Trophoblast cell (in vitro differentiated cells and primary cell): ENCODE data around the gene PRUNE2.

Experiments used
- DNase-seq, 2 donors: peaks; one replicate each; pipeline ENCODE4 v3.0.0-alpha.2; 2016
- H2AFZ ChIP-seq: 2 replicates; pipeline ENCODE4 v1.6.1; 2013; ENCODE audit warnings: low read length, moderate library complexity, mild to moderate bottlenecking; ENCODE audit not compliant: insufficient read depth, poor library complexity
- H2AK5ac ChIP-seq: 2 replicates; pipeline ENCODE4 v1.6.1; 2013; ENCODE audit warnings: mild to moderate bottlenecking, low read length
- H2BK120ac ChIP-seq: 2 replicates; pipeline ENCODE4 v1.6.1; 2013; ENCODE audit warnings: low read length, mild to moderate bottlenecking, moderate library complexity; ENCODE audit not compliant: insufficient read depth, poor library complexity
- H2BK12ac ChIP-seq: 2 replicates; pipeline ENCODE4 v1.6.1; 2013; ENCODE audit warnings: mild to moderate bottlenecking, low read length, moderate library complexity
- H2BK5ac ChIP-seq: 2 replicates; pipeline ENCODE4 v1.6.1; 2013; ENCODE audit warnings: low read length, low read depth, moderate library complexity, mild to moderate bottlenecking; ENCODE audit not compliant: poor library complexity
- H3K14ac ChIP-seq: 2 replicates; pipeline ENCODE4 v1.6.1; 2013; ENCODE audit warnings: mild to moderate bottlenecking, low read length
- H3K18ac ChIP-seq: 2 replicates; pipeline ENCODE4 v1.6.1; 2013; ENCODE audit warnings: mild to moderate bottlenecking, low read length
- H3K23ac ChIP-seq: 2 replicates; pipeline ENCODE4 v1.6.1; 2013; ENCODE audit warnings: low read length
- H3K27ac ChIP-seq: 2 replicates; pipeline ENCODE4 v1.5.1; 2013; ENCODE audit warnings: low read depth, mild to moderate bottlenecking, inconsistent platforms, low read length, moderate library complexity
- H3K27me3 ChIP-seq: 2 replicates; pipeline ENCODE4 v1.6.1; 2013; ENCODE audit warnings: inconsistent platforms, mild to moderate bottlenecking, low read length, moderate library complexity; ENCODE audit not compliant: insufficient read depth
- H3K36me3 ChIP-seq, 2 experiments: 1 replicate in 1 of 2; 2 replicates in 1 of 2; pipeline ENCODE4 v1.6.1; 2013; ENCODE audit warnings: low read length in 2 of 2, mild to moderate bottlenecking in 2 of 2, moderate library complexity in 1 of 2; ENCODE audit not compliant: insufficient read depth in 2 of 2, control insufficient read depth in 1 of 2
- H3K4ac ChIP-seq: 2 replicates; pipeline ENCODE4 v1.6.1; 2013; ENCODE audit warnings: low read depth, mild to moderate bottlenecking, low read length, moderate library complexity
- H3K4me1 ChIP-seq, 2 experiments: 1 replicate in 1 of 2; 2 replicates in 1 of 2; pipeline ENCODE4 v1.6.1; 2013; ENCODE audit warnings: low read length in 2 of 2, mild to moderate bottlenecking in 2 of 2, moderate library complexity in 1 of 2; ENCODE audit not compliant: insufficient read depth in 2 of 2, control insufficient read depth in 1 of 2
- H3K4me2 ChIP-seq: 2 replicates; pipeline ENCODE4 v1.6.1; 2013; ENCODE audit warnings: inconsistent platforms, mild to moderate bottlenecking, low read length, moderate library complexity
- H3K4me3 ChIP-seq: 2 replicates; pipeline ENCODE4 v1.5.1; 2013; ENCODE audit warnings: mild to moderate bottlenecking, low read depth, low read length, inconsistent platforms
- H3K79me1 ChIP-seq: one replicate; pipeline ENCODE4 v1.6.1; 2013; ENCODE audit warnings: low read length
- H3K79me2 ChIP-seq: 2 replicates; pipeline ENCODE4 v1.6.1; 2013; ENCODE audit warnings: low read length, mild to moderate bottlenecking; ENCODE audit not compliant: control insufficient read depth, insufficient read depth, poor library complexity
- H3K9ac ChIP-seq: 2 replicates; pipeline ENCODE4 v1.6.1; 2013; ENCODE audit warnings: mild to moderate bottlenecking, low read length
- H3K9me3 ChIP-seq: 2 replicates; pipeline ENCODE4 v1.6.1; 2013; ENCODE audit warnings: low read depth, mild to moderate bottlenecking, control low read depth, inconsistent platforms, low read length; ENCODE audit not compliant: insufficient read depth
- H4K12ac ChIP-seq: 2 replicates; pipeline ENCODE4 v1.6.1; 2013; ENCODE audit warnings: low read depth, mild to moderate bottlenecking, low read length, moderate library complexity
- H4K8ac ChIP-seq: 2 replicates; pipeline ENCODE4 v1.6.1; 2013; ENCODE audit warnings: low read depth, mild to moderate bottlenecking, low read length, moderate library complexity
- H4K91ac ChIP-seq: one replicate; pipeline ENCODE4 v1.6.1; 2013; ENCODE audit warnings: low read depth, mild to moderate bottlenecking, low read length, moderate library complexity
- WGBS: extraction: QIAGEN DNeasy Blood & Tissue Kit; methylation state at CpG from one replicate; pipeline ENCODE4 v1.1.7; 2013; ENCODE audit warnings: missing lambda C conversion rate; ENCODE audit not compliant: insufficient read length, insufficient coverage; ENCODE audit errors: extremely low coverage; 5-methylcytosine and 5-hydroxymethylcytosine counted together

Gene PRUNE2

DNA sequence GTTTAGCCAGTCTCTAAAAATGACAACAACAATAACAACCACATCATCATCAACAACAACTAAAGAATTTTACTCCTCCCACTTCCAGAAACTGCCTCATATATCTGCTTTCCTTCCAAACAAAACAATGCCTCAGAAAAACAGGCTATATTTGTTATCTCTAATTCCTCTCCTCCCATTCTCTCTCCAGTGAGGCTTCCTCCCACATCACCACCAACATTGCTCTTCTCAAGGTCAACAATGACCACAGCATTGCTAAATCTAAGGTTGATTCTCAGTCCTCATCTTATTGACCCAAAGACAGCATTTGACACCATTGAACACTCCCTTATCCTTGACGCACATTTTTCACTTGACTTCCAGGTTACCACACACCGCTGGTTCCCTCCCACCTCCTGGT lies 38.1 kb upstream of the PRUNE2 start:
- no peak overlapping the region for H2BK5ac ChIP-seq
- WGBS: no CpG with 5 or more reads among the region's 2 CpGs
- no peak overlapping the region for H3K18ac ChIP-seq

DNA sequence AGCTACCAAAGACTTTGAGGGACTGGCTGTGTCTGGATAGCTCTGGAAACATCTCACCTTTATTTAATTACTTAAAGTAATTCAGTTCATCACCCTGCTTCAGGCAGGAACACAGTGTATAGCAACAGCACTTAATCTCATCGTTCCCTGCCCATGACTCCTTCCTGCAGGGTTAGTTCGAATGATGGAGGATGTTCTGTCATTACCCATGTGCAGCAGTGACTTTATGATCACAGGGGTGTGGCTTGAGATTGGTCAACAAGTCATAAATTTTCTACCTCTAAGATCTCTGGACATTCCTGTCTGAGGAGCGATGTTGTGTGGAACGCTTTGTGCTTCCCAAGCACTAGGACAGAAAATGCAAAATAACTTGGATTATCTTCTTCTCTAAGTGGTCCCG lies 37.1 kb upstream of the PRUNE2 start:
- Histone ChIP-seq H3K9ac (no peak overlapping the region), H3K4me3 (no peak overlapping the region), H3K14ac (no peak overlapping the region), H3K4me1 (no peaks in the 10 kb centered on the region), H3K18ac (no peak overlapping the region), H3K4me2 (no peak overlapping the region), H4K8ac (no peak overlapping the region), H3K79me1 (no peaks in the 10 kb centered on the region), H2AK5ac (no peak overlapping the region), H4K91ac (no peak overlapping the region), H3K27ac (no peak overlapping the region), H2BK5ac (no peak overlapping the region), H2BK120ac (no peak overlapping the region), H3K79me2 (no peaks in the 10 kb centered on the region), H3K27me3 (no peaks in the 10 kb centered on the region), H3K36me3 (no peaks in the 10 kb centered on the region), H2BK12ac (no peak overlapping the region), H3K9me3 (no peaks in the 10 kb centered on the region), H2AFZ (no peak overlapping the region), H3K4ac (no peak overlapping the region), H4K12ac (no peak overlapping the region), H3K23ac (no peak overlapping the region)
- no CpG with 5 or more reads among the region's 5 CpGs for WGBS
- DNase-seq: no peak

More for the DNA sequence above, 38.1 kb upstream of the PRUNE2 start:
- Histone ChIP-seq H3K79me1 (no peaks in the 10 kb centered on the region), H2AFZ (no peak overlapping the region), H3K4ac (no peak overlapping the region), H3K36me3 (no peaks in the 10 kb centered on the region), H2BK120ac (no peak overlapping the region), H4K8ac (no peak overlapping the region), H3K4me1 (no peaks in the 10 kb centered on the region), H3K27me3 (no peaks in the 10 kb centered on the region), H3K9ac (no peak overlapping the region), H3K27ac (no peak overlapping the region), H3K4me3 (no peak overlapping the region), H3K9me3 (no peaks in the 10 kb centered on the region), H3K14ac (no peak overlapping the region), H4K91ac (no peak overlapping the region), H2AK5ac (no peak overlapping the region), H3K23ac (no peak overlapping the region), H4K12ac (no peak overlapping the region), H3K4me2 (no peak overlapping the region), H2BK12ac (no peak overlapping the region), H3K79me2 (no peaks in the 10 kb centered on the region)
- no peak for DNase-seq

DNA sequence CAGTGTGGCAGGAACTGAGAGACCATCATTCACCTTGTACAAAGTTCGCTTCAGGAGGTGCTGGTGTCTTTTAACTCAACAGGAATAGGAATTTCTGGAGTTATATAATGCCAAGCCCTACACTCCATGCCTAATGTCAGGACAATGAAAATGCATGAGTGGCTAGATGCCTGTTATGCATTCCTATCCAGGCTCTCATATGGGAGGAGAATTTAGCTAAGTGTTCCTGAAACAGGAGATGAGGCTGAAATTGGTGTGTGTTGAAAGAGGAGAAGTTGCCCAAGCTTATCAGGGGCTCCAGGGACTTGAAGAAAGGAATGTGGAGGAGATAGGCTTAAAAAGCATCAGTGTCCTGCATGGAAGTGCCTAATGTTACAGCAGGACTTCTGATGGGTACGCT lies 26.8 kb upstream of the PRUNE2 start:
- no peak overlapping the region for H3K14ac ChIP-seq
- no peak overlapping the region for H2AFZ ChIP-seq
- no peaks in the 10 kb centered on the region for H3K79me2 ChIP-seq
- no peak overlapping the region for H3K23ac ChIP-seq
- DNase-seq: peak in 1 of 2 donors; percentile 22
- peaks cover 2% of the 10 kb centered on the region for H3K9me3 ChIP-seq
- H3K27me3 ChIP-seq: no peaks in the 10 kb centered on the region
- H3K36me3 ChIP-seq: no peaks in the 10 kb centered on the region
- H3K79me1 ChIP-seq: no peaks in the 10 kb centered on the region
- WGBS: no CpG with 5 or more reads among the region's 2 CpGs
- no peak overlapping the region for H2BK120ac ChIP-seq
- no peak overlapping the region for H3K4ac ChIP-seq
- no peaks in the 10 kb centered on the region for H3K4me1 ChIP-seq
- no peak overlapping the region for H2AK5ac ChIP-seq
- no peak overlapping the region for H3K4me2 ChIP-seq
- no peak overlapping the region for H3K9ac ChIP-seq
- H2BK5ac ChIP-seq: no peak overlapping the region
- no peak overlapping the region for H4K12ac ChIP-seq
- H3K4me3 ChIP-seq: no peak overlapping the region
- no peak overlapping the region for H3K27ac ChIP-seq
- no peak overlapping the region for H2BK12ac ChIP-seq
- no peak overlapping the region for H4K91ac ChIP-seq
- H4K8ac ChIP-seq: no peak overlapping the region
- no peak overlapping the region for H3K18ac ChIP-seq

DNA sequence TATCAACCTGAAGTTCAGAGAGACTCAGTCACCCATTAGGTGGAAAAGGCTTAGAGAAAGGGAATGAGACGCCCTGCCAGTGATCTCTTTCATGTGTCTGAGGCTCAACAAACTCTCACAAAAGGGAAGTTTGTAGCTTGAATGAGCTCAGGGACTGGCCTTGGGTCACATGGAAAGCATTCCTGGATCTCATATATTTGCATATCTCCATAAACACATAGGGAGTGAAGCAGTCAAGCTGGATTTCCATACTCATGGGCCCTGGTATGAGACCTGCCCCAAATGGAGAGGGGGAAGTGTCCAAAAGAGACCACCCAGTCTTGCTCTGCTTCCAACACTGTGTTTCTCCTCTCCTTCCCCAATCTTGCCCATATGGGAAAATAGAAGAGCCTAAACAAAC lies 26.4 kb upstream of the PRUNE2 start:
- H3K9me3 ChIP-seq: peaks cover 2% of the 10 kb centered on the region
- no peaks in the 10 kb centered on the region for H3K4me1 ChIP-seq
- no CpG with 5 or more reads among the region's 1 CpG for WGBS
- H3K27me3 ChIP-seq: no peaks in the 10 kb centered on the region
- H2BK5ac ChIP-seq: no peak overlapping the region
- H3K79me2 ChIP-seq: no peaks in the 10 kb centered on the region
- H4K91ac ChIP-seq: no peak overlapping the region
- H3K9ac ChIP-seq: no peak overlapping the region
- no peak overlapping the region for H2AK5ac ChIP-seq
- H4K12ac ChIP-seq: no peak overlapping the region
- no peak overlapping the region for H3K14ac ChIP-seq
- no peak overlapping the region for H3K23ac ChIP-seq
- H3K4me2 ChIP-seq: no peak overlapping the region
- H3K4ac ChIP-seq: no peak overlapping the region
- no peak for DNase-seq
- H3K79me1 ChIP-seq: no peaks in the 10 kb centered on the region
- no peak overlapping the region for H2BK12ac ChIP-seq
- no peak overlapping the region for H3K4me3 ChIP-seq
- no peak overlapping the region for H2BK120ac ChIP-seq
- no peak overlapping the region for H4K8ac ChIP-seq
- no peak overlapping the region for H2AFZ ChIP-seq
- H3K18ac ChIP-seq: no peak overlapping the region
- H3K27ac ChIP-seq: no peak overlapping the region
- H3K36me3 ChIP-seq: no peaks in the 10 kb centered on the region
